HG02678 (cell line): ENCODE data around the gene ITGAD.
"Not testable (repeated sequence)": the region's sequence is repeated elsewhere in the genome, so short reads cannot be mapped to it uniquely, and the experiment has no call there.

Source experiments
- ATAC-seq: cut with Tn5 transposase; IDR thresholded peaks from one replicate; pipeline ENCODE4 v1.9.1; 2021; ENCODE audit warnings: mild to moderate bottlenecking, moderate library complexity; ENCODE audit not compliant: unreplicated experiment

The ITGAD gene

GRCh38 chr16:31403590-31404352, 10.6 kb downstream of the ITGAD start:
- ATAC-seq = no peak

- ATAC-seq = no peak
Measured at GRCh38 chr16:31404353-31405064, 11.4 kb downstream of the ITGAD start.

- ATAC-seq = no peak
Measured at GRCh38 chr16:31407406-31407805, 14.3 kb downstream of the ITGAD start.

GRCh38 chr16:31409433-31409832, 16.3 kb downstream of the ITGAD start:
- ATAC-seq = no peak

- ATAC-seq = no peak
Measured at GRCh38 chr16:31410082-31410481, 16.9 kb downstream of the ITGAD start.

- ATAC-seq = no peak
Measured at GRCh38 chr16:31411024-31411844, 18.1 kb downstream of the ITGAD start.

- ATAC-seq = no peak
Measured at GRCh38 chr16:31412750-31413149, 19.6 kb downstream of the ITGAD start.

GRCh38 chr16:31413381-31413780, 20.2 kb downstream of the ITGAD start:
- ATAC-seq = no peak

- no peak for ATAC-seq
Measured at GRCh38 chr16:31413943-31414342, 20.8 kb downstream of the ITGAD start.

GRCh38 chr16:31414706-31415105, 21.6 kb downstream of the ITGAD start:
- no peak for ATAC-seq

- no peak for ATAC-seq
Measured at GRCh38 chr16:31416371-31416770, 23.2 kb downstream of the ITGAD start.

- not testable (repeated sequence) for ATAC-seq
Measured at GRCh38 chr16:31417036-31417435, 23.9 kb downstream of the ITGAD start.

- ATAC-seq = no peak
Measured at GRCh38 chr16:31417916-31418315, 24.8 kb downstream of the ITGAD start.

GRCh38 chr16:31420037-31420436, 26.9 kb downstream of the ITGAD start:
- ATAC-seq = no peak

- no peak for ATAC-seq
Measured at GRCh38 chr16:31421587-31421986, 28.5 kb downstream of the ITGAD start.

GRCh38 chr16:31423241-31423640, 30.1 kb downstream of the ITGAD start:
- no peak for ATAC-seq

- ATAC-seq = no peak
Measured at GRCh38 chr16:31423801-31424200, 30.7 kb downstream of the ITGAD start.

- ATAC-seq = no peak
Measured at GRCh38 chr16:31427441-31428278, 34.5 kb downstream of the ITGAD start.

- ATAC-seq = no peak
Measured at GRCh38 chr16:31428279-31428597, 35.1 kb downstream of the ITGAD start, which contains the start of gene COX6A2. Gene COX6A2, minus strand, starts transcription at chr16:31428360. Its CDS starts 35 bp downstream, at chr16:31428325.

- ATAC-seq = no peak
Measured at GRCh38 chr16:31428638-31429247, 35.6 kb downstream of the ITGAD start.
